ENCODE results near the gene JPT2.

DNA sequence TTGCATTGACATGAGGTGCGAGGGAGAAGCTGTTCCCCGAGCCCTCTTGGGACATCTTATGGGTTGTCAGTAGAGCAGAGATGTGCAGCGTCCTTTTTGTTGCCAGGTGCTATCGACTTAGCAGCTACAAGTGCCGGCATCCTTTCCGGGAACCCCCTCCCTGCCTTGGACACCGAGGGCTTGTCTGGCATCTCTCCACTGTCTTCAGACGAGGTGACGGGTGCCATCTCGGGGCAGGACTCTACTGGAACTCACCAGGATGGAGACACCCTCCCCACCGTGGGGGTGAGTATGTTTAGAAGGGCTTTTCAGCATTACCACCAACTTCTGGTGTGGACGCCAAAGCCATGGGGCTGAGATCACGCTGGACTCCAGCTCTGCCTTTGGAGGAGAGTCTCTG lies 11.8 kb upstream of the JPT2 start:
- TF ChIP-seq, protein P1, sequence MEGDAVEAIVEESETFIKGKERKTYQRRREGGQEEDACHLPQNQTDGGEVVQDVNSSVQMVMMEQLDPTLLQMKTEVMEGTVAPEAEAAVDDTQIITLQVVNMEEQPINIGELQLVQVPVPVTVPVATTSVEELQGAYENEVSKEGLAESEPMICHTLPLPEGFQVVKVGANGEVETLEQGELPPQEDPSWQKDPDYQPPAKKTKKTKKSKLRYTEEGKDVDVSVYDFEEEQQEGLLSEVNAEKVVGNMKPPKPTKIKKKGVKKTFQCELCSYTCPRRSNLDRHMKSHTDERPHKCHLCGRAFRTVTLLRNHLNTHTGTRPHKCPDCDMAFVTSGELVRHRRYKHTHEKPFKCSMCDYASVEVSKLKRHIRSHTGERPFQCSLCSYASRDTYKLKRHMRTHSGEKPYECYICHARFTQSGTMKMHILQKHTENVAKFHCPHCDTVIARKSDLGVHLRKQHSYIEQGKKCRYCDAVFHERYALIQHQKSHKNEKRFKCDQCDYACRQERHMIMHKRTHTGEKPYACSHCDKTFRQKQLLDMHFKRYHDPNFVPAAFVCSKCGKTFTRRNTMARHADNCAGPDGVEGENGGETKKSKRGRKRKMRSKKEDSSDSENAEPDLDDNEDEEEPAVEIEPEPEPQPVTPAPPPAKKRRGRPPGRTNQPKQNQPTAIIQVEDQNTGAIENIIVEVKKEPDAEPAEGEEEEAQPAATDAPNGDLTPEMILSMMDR (IDR thresholded peaks at IDR 0.05): no peak
- TF ChIP-seq EP300 (IDR thresholded peaks at IDR 0.05): no peak
- TF ChIP-seq POLR2A (IDR thresholded peaks at IDR 0.05): no peak

Measured in suprapubic skin (tissue), 3 donors.